Measurements from ENCODE around the gene TTYH3.

GRCh38 chr7:2638224-2638991 is 6.6 kb downstream of the TTYH3 start:
- no peak for TF ChIP-seq NR1H2 (CRISPR knock-in tag; IDR thresholded peaks at IDR 0.05)
- TF ChIP-seq CTCF (IDR thresholded peaks at IDR 0.05) = no peak
